ENCODE data around the gene TSPAN9. TPM values are rescaled to one million over a fixed set of nuclear protein-coding genes. Genes with fewer than 3 reads are reported as not detected.
A peak's percentile ranks its signal among the peaks of the same experiment; 100 is the strongest.

The TSPAN9 gene
- total and polyA plus RNA-seq, 11 donors, result 70.0 to 387 (median 151) TPM

- intact Hi-C loops (cut with DNase I), result no loop called here
- peak overlapping the region; percentile 58 to 86 (median 78) for H3K27ac ChIP-seq
- DNase-seq, result no peak
- H3K4me3 ChIP-seq, result no peak overlapping the region
- no peaks in the 10 kb centered on the region for H3K27me3 ChIP-seq
- no peak for ATAC-seq
- no peaks in the 10 kb centered on the region for H3K36me3 ChIP-seq
- WGBS, 4 donors, result 61 to 75% (median 68%) methylated on average over 5 of the region's 5 CpGs
- TF ChIP-seq POLR2A (IDR thresholded peaks at IDR 0.05) (no peak), CTCF (IDR thresholded peaks at IDR 0.05) (no peak)
- H3K9me3 ChIP-seq, result peaks cover 0 to 9% (median 0%) of the 10 kb centered on the region in 12 donors
- peaks cover 11 to 72% (median 56%) of the 10 kb centered on the region in 12 donors for H3K4me1 ChIP-seq
These were observed 21.3 kb downstream of the TSPAN9 start for GRCh38 chr12:3098436-3098835.

- DNase-seq (no peak), ATAC-seq (no peak)
- 95 to 96% (median 96%) methylated on average over 3 of the region's 3 CpGs for WGBS, 4 donors
- Histone ChIP-seq H3K9me3 (peaks cover 0 to 9% (median 0%) of the 10 kb centered on the region in 12 donors), H3K27me3 (no peaks in the 10 kb centered on the region), H3K27ac (peak overlapping the region in 4 of 12 donors; percentile 12 to 81 (median 78)), H3K4me3 (no peak overlapping the region), H3K36me3 (no peaks in the 10 kb centered on the region), H3K4me1 (peaks cover 13 to 74% (median 62%) of the 10 kb centered on the region in 12 donors)
- TF ChIP-seq CTCF (IDR thresholded peaks at IDR 0.05), result no peak
- no peak for TF ChIP-seq POLR2A (IDR thresholded peaks at IDR 0.05)
- intact Hi-C loops (cut with DNase I), result no loop called here
These were observed 22.0 kb downstream of the TSPAN9 start for GRCh38 chr12:3099146-3099545.

- Histone ChIP-seq H3K9me3 (peaks cover 0 to 9% (median 0%) of the 10 kb centered on the region in 12 donors), H3K4me3 (no peak overlapping the region), H3K36me3 (no peaks in the 10 kb centered on the region), H3K27ac (peak overlapping the region in 8 of 12 donors; percentile 4 to 69 (median 20)), H3K4me1 (peaks cover 23 to 88% (median 76%) of the 10 kb centered on the region in 12 donors), H3K27me3 (no peaks in the 10 kb centered on the region)
- intact Hi-C loops (cut with DNase I), result no loop called here
- DNase-seq (peak in 1 of 5 donors; percentile 22), ATAC-seq (no peak)
- 74 to 82% (median 80%) methylated on average over 10 of the region's 10 CpGs for WGBS, 4 donors
- no peak for TF ChIP-seq POLR2A (IDR thresholded peaks at IDR 0.05)
- no peak for TF ChIP-seq CTCF (IDR thresholded peaks at IDR 0.05)
These were observed 24.3 kb downstream of the TSPAN9 start for GRCh38 chr12:3101309-3102024.

- no peaks in the 10 kb centered on the region for H3K36me3 ChIP-seq
- no peak overlapping the region for H3K4me3 ChIP-seq
- DNase-seq (peak in 1 of 5 donors; percentile 28), ATAC-seq (peak; percentile 13 to 62 (median 28))
- H3K4me1 ChIP-seq, result peaks cover 23 to 89% (median 77%) of the 10 kb centered on the region in 12 donors
- peak overlapping the region in 9 of 12 donors; percentile 9 to 69 (median 30) for H3K27ac ChIP-seq
- H3K27me3 ChIP-seq, result no peaks in the 10 kb centered on the region
- H3K9me3 ChIP-seq, result peaks cover 0 to 9% (median 0%) of the 10 kb centered on the region in 12 donors
- no peak for TF ChIP-seq POLR2A (IDR thresholded peaks at IDR 0.05)
- intact Hi-C loops (cut with DNase I), result no loop called here
- WGBS, 4 donors, result 13 to 28% (median 16%) methylated on average over 7 to 8 of the region's 8 CpGs
These were observed 25.7 kb downstream of the TSPAN9 start for GRCh38 chr12:3102771-3103410.

Measured in heart left ventricle (tissue), 16 donors.